ENCODE measurements around the gene HAO2.

- TF ChIP-seq, protein P1, sequence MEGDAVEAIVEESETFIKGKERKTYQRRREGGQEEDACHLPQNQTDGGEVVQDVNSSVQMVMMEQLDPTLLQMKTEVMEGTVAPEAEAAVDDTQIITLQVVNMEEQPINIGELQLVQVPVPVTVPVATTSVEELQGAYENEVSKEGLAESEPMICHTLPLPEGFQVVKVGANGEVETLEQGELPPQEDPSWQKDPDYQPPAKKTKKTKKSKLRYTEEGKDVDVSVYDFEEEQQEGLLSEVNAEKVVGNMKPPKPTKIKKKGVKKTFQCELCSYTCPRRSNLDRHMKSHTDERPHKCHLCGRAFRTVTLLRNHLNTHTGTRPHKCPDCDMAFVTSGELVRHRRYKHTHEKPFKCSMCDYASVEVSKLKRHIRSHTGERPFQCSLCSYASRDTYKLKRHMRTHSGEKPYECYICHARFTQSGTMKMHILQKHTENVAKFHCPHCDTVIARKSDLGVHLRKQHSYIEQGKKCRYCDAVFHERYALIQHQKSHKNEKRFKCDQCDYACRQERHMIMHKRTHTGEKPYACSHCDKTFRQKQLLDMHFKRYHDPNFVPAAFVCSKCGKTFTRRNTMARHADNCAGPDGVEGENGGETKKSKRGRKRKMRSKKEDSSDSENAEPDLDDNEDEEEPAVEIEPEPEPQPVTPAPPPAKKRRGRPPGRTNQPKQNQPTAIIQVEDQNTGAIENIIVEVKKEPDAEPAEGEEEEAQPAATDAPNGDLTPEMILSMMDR (conservative IDR thresholded peaks at IDR 0.05; ENCODE audit: low read depth in 2 of 2): no peak
- TF ChIP-seq EZH2phosphoT487 (IDR thresholded peaks at IDR 0.05; ENCODE audit: unreplicated experiment) (no peak), POLR2AphosphoS5 (IDR thresholded peaks at IDR 0.05; ENCODE audit: low read depth) (no peak), EZH2 (IDR thresholded peaks at IDR 0.05; ENCODE audit: low read depth, unreplicated experiment) (no peak)
Measured at GRCh38 chr1:119380304-119380703, 11.7 kb downstream of the HAO2 start.
